A549 (cell line): Measurements from ENCODE around the gene CARS1. TPM values are rescaled to one million over a fixed set of nuclear protein-coding genes. Genes with fewer than 3 reads are reported as not detected.

ENCODE experiments used
- ATAC-seq, 2 experiments: fragments of 200-7000 bp in 1 of 2; fragments of >200 bp in 1 of 2; cut with Nextera tagmentation in 1 of 2; cut with Tn5 transposase in 1 of 2; 3 replicates each; pipeline versions ENCODE4 v1.8.0 to v1.9.1; 2018 to 2020; ENCODE audit warnings: mild to moderate bottlenecking in 1 of 2, moderate library complexity in 1 of 2
- CTCF ChIA-PET: fragments of 300-600 bp; sonication (Branson Sonifier 250); formaldehyde crosslinking; extraction: SDS; loops from one replicate; lab custom pipeline; 2021; ENCODE audit warnings: antibody characterized with exemption, inconsistent platforms; lab: Yijun Ruan, JAX
- POLR2A ChIA-PET: fragments of 350-600 bp; formaldehyde crosslinking; extraction: SDS; loops from one replicate; lab custom pipeline; 2021; ENCODE audit warnings: antibody characterized with exemption, inconsistent platforms; lab: Yijun Ruan, JAX
- DNase-seq, 2 experiments: peaks; one replicate each; pipeline versions ENCODE4 v3.0.0 to v3.0.0-alpha.2; 2011 to 2016; ENCODE audit warnings: low read depth in 1 of 2, low spot score in 1 of 2
- FAIRE-seq: peaks from 2 replicates; lab custom pipeline; 2011; peaks lifted over from hg19 to GRCh38; lab: Jason Lieb, UNC
- H3K27ac ChIP-seq, 2 experiments: fragments of >200 bp; sonication (Bioruptor Twin); formaldehyde crosslinking; 3 replicates each; pipeline ENCODE4 v1.5.1; 2016 to 2017
- H3K4me1 ChIP-seq: fragments of >200 bp; sonication (Bioruptor Twin); formaldehyde crosslinking; 3 replicates; pipeline ENCODE4 v1.6.1; 2016
- H3K4me2 ChIP-seq: fragments of >200 bp; sonication (Bioruptor Twin); formaldehyde crosslinking; 3 replicates; pipeline ENCODE4 v1.6.1; 2016
- H3K4me3 ChIP-seq: fragments of >200 bp; sonication (Bioruptor Twin); formaldehyde crosslinking; 3 replicates; pipeline ENCODE4 v1.5.1; 2016
- H3K9me3 ChIP-seq: fragments of >200 bp; sonication (Bioruptor Twin); formaldehyde crosslinking; 3 replicates; pipeline ENCODE4 v1.6.1; 2016
- CBX8 ChIP-seq: fragments of 200-600 bp; sonication (generic); IDR thresholded peaks from 2 replicates; pipeline ENCODE4 v1.6.1; 2016
- CEBPB ChIP-seq, 2 experiments: fragments of >200 bp in 1 of 2; sonication (Bioruptor Twin) in 1 of 2; formaldehyde crosslinking in 1 of 2; IDR thresholded peaks; 2 replicates each; pipeline ENCODE4 v1.6.1; 2012 to 2016
- CHD2 ChIP-seq: fragments of 150-350 bp; IDR thresholded peaks from 2 replicates; pipeline ENCODE4 v1.6.1; 2014; ENCODE audit warnings: low read length; ENCODE audit not compliant: partially characterized antibody
- CHD4 ChIP-seq: fragments of 200-600 bp; sonication (generic); IDR thresholded peaks from 2 replicates; pipeline ENCODE4 v1.6.1; 2016; ENCODE audit warnings: antibody characterized with exemption, mild to moderate bottlenecking, borderline replicate concordance
- ESRRA ChIP-seq: fragments of 150-350 bp; IDR thresholded peaks from 2 replicates; pipeline ENCODE4 v1.6.1; 2014; ENCODE audit warnings: mild to moderate bottlenecking, low read length, borderline replicate concordance
- FOSL2 ChIP-seq, 2 experiments: fragments of 450-650 bp in 1 of 2; fragments of >200 bp in 1 of 2; sonication (Bioruptor Twin) in 1 of 2; formaldehyde crosslinking; IDR thresholded peaks; 2 replicates each; pipeline versions ENCODE4 v1.5.0 to v1.6.1; 2016 to 2020; ENCODE audit warnings: mild to moderate bottlenecking in 1 of 2, moderate library complexity in 1 of 2
- FOXS1 ChIP-seq: fragments of 250-450 bp; sonication (Bioruptor Pico); IDR thresholded peaks from 2 replicates; pipeline ENCODE4 v1.5.0; 2020; ENCODE audit warnings: mild to moderate bottlenecking, moderate library complexity
- HOXA7 ChIP-seq: fragments of 250-450 bp; sonication (Bioruptor Pico); IDR thresholded peaks from 2 replicates; pipeline ENCODE4 v1.5.0; 2020; ENCODE audit warnings: mild to moderate bottlenecking, moderate library complexity
- HOXB13 ChIP-seq: fragments of 250-450 bp; sonication (Bioruptor Pico); IDR thresholded peaks from 2 replicates; pipeline ENCODE4 v1.5.0; 2020; ENCODE audit warnings: low read depth, mild to moderate bottlenecking, moderate library complexity
- HOXB5 ChIP-seq: fragments of 250-450 bp; sonication (Bioruptor Pico); IDR thresholded peaks from 2 replicates; pipeline ENCODE4 v1.5.0; 2020; ENCODE audit warnings: mild to moderate bottlenecking, moderate library complexity
- KDM1A ChIP-seq: fragments of 200-600 bp; sonication (generic); IDR thresholded peaks from 2 replicates; pipeline ENCODE4 v1.6.1; 2016; ENCODE audit warnings: low read depth, mild to moderate bottlenecking
- KDM5A ChIP-seq: fragments of 200-600 bp; sonication (generic); IDR thresholded peaks from 2 replicates; pipeline ENCODE4 v1.6.1; 2016; ENCODE audit warnings: antibody characterized with exemption, mild to moderate bottlenecking
- MAZ ChIP-seq: fragments of 150-350 bp; IDR thresholded peaks from 2 replicates; pipeline ENCODE4 v1.6.1; 2014; ENCODE audit warnings: antibody characterized with exemption, low read depth, low read length, borderline replicate concordance
- MYC ChIP-seq: IDR thresholded peaks from 2 replicates; pipeline ENCODE4 v1.6.1; 2012; ENCODE audit warnings: mild to moderate bottlenecking, inconsistent platforms, low read length, improper control_type of control experiment, borderline replicate concordance
- NFE2L2 ChIP-seq: fragments of 150-350 bp; conservative IDR thresholded peaks from 2 replicates; pipeline ENCODE4 v1.6.1; 2014; ENCODE audit warnings: low read length
- PHF8 ChIP-seq: fragments of 200-600 bp; sonication (generic); IDR thresholded peaks from 2 replicates; pipeline ENCODE4 v1.6.1; 2016; ENCODE audit warnings: low read depth, mild to moderate bottlenecking, antibody characterized with exemption, moderate library complexity, borderline replicate concordance
- POLR2A ChIP-seq: IDR thresholded peaks from 2 replicates; pipeline ENCODE4 v1.6.1; 2012; ENCODE audit warnings: mild to moderate bottlenecking, low read length
- POLR2AphosphoS2 ChIP-seq: conservative IDR thresholded peaks from 2 replicates; pipeline ENCODE4 v1.6.1; 2012; ENCODE audit warnings: low read length, improper control_type of control experiment, inconsistent platforms
- SMC3 ChIP-seq: fragments of >200 bp; sonication (Bioruptor Twin); formaldehyde crosslinking; IDR thresholded peaks from 3 replicates; pipeline ENCODE4 v1.6.1; 2018; ENCODE audit warnings: inconsistent platforms
- SREBF2 ChIP-seq: fragments of 450-650 bp; IDR thresholded peaks from 2 replicates; pipeline ENCODE4 v1.6.1; 2014; ENCODE audit warnings: mild to moderate bottlenecking, moderate library complexity
- ZC3H11A ChIP-seq: fragments of 450-650 bp; IDR thresholded peaks from 2 replicates; pipeline ENCODE4 v1.6.1; 2014; ENCODE audit warnings: antibody characterized with exemption, mild to moderate bottlenecking
- ZFP36 ChIP-seq: fragments of 450-650 bp; IDR thresholded peaks from 2 replicates; pipeline ENCODE4 v1.6.1; 2014; ENCODE audit warnings: borderline replicate concordance; ENCODE audit not compliant: partially characterized antibody
- ZNF302 ChIP-seq: fragments of 250-450 bp; sonication (Bioruptor Pico); IDR thresholded peaks from 2 replicates; pipeline ENCODE4 v1.9.0; 2021; ENCODE audit warnings: inconsistent platforms, mild to moderate bottlenecking, moderate library complexity
- whole genome bisulfite sequencing: methylation state at CpG from one replicate; pipeline ENCODE4 v1.1.6; 2017; ENCODE audit errors: missing lambda C conversion rate; 5-methylcytosine and 5-hydroxymethylcytosine counted together
- polyA plus RNA-seq, 4 experiments: library from polyadenylated mRNA; depleted of rRNA in 3 of 4; stranded (reverse); fragments of >200 nt; fragmentation: RNase III in 1 of 4; extraction: RNeasy Plus Mini Kit Qiagen cat#74134 plus additional on column Dnase treatment in 1 of 4; gene quantifications; 2 replicates in 3 of 4; 3 replicates in 1 of 4; pipeline ENCODE4 v1.2.3, GENCODE V29; 2011 to 2017
- TF ChIP-seq, protein P1 (sequence below): fragments of 200-600 bp; sonication (generic); IDR thresholded peaks from 2 replicates; pipeline ENCODE4 v1.6.1; 2016; ENCODE audit warnings: antibody characterized with exemption, mild to moderate bottlenecking, moderate library complexity
- TF ChIP-seq, protein P2 (sequence below): IDR thresholded peaks from 2 replicates; pipeline ENCODE4 v1.6.1; 2012
- TF ChIP-seq, protein P3 (sequence below): IDR thresholded peaks from 2 replicates; pipeline ENCODE4 v1.6.1; 2012; ENCODE audit warnings: low read depth, borderline replicate concordance

The CARS1 gene
- polyA plus RNA-seq, 2 of the 4 experiments (the other 2 are of a cell fraction): 52.7 to 130 TPM

DNA sequence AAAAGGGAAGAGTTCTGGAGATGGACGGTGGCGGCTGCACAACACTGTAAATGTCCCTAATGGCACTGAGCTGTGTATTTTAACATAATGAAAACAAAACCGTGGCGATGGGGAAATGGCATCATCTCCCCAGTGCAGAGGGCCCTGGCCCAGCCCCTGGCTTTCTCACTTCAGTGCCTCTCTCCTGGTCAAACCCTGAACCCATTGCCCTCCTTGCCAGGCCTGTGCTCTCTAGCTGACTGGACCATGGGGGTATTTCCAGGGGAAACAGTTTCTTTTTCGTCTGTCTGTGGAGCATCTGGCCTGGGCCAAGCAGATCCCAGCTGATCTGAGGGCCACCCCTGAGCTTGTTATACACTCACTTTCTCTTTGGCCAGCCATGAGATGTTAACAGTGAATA, 47.7 kb downstream of the CARS1 start:
- Histone ChIP-seq H3K4me3 (no peak overlapping the region), H3K4me2 (no peak overlapping the region), H3K9me3 (no peaks in the 10 kb centered on the region), H3K27ac (no peak overlapping the region), H3K4me1 (no peaks in the 10 kb centered on the region)
- no peak for DNase-seq
- ATAC-seq: no peak
- TF ChIP-seq, protein P1, sequence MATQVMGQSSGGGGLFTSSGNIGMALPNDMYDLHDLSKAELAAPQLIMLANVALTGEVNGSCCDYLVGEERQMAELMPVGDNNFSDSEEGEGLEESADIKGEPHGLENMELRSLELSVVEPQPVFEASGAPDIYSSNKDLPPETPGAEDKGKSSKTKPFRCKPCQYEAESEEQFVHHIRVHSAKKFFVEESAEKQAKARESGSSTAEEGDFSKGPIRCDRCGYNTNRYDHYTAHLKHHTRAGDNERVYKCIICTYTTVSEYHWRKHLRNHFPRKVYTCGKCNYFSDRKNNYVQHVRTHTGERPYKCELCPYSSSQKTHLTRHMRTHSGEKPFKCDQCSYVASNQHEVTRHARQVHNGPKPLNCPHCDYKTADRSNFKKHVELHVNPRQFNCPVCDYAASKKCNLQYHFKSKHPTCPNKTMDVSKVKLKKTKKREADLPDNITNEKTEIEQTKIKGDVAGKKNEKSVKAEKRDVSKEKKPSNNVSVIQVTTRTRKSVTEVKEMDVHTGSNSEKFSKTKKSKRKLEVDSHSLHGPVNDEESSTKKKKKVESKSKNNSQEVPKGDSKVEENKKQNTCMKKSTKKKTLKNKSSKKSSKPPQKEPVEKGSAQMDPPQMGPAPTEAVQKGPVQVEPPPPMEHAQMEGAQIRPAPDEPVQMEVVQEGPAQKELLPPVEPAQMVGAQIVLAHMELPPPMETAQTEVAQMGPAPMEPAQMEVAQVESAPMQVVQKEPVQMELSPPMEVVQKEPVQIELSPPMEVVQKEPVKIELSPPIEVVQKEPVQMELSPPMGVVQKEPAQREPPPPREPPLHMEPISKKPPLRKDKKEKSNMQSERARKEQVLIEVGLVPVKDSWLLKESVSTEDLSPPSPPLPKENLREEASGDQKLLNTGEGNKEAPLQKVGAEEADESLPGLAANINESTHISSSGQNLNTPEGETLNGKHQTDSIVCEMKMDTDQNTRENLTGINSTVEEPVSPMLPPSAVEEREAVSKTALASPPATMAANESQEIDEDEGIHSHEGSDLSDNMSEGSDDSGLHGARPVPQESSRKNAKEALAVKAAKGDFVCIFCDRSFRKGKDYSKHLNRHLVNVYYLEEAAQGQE: no peak
- TF ChIP-seq KDM5A (no peak), CHD4 (no peak), HOXA7 (CRISPR knock-in tag) (no peak), POLR2A (no peak), POLR2AphosphoS2 (no peak), HOXB13 (no peak), FOSL2 (IDR thresholded peaks at IDR 0.05) (no peak), FOSL2 (CRISPR knock-in tag; IDR thresholded peaks at IDR 0.05) (no peak), MAZ (no peak), CHD2 (no peak), ZC3H11A (no peak), KDM1A (no peak), CBX8 (no peak), SMC3 (no peak), PHF8 (no peak), CEBPB (IDR thresholded peaks at IDR 0.05) (no peak), NFE2L2 (no peak)
- TF ChIP-seq, protein P2, sequence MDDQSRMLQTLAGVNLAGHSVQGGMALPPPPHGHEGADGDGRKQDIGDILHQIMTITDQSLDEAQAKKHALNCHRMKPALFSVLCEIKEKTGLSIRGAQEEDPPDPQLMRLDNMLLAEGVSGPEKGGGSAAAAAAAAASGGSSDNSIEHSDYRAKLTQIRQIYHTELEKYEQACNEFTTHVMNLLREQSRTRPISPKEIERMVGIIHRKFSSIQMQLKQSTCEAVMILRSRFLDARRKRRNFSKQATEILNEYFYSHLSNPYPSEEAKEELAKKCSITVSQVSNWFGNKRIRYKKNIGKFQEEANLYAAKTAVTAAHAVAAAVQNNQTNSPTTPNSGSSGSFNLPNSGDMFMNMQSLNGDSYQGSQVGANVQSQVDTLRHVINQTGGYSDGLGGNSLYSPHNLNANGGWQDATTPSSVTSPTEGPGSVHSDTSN: no peak
- TF ChIP-seq, protein P3, sequence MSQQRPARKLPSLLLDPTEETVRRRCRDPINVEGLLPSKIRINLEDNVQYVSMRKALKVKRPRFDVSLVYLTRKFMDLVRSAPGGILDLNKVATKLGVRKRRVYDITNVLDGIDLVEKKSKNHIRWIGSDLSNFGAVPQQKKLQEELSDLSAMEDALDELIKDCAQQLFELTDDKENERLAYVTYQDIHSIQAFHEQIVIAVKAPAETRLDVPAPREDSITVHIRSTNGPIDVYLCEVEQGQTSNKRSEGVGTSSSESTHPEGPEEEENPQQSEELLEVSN: no peak
- POLR2A ChIA-PET: interaction anchor here (0.7 kb wide), 1 partner anchor 17 kb away, joined by 3 read pairs; the partner anchor contains the start of gene NAP1L4
- FAIRE-seq: no peak
- WGBS: 76% methylated on average over 5 of the region's 5 CpGs
- CTCF ChIA-PET: interaction anchor here (0.7 to 1.5 kb wide), 3 partner anchors 12 to 34 kb away, joined by 3 to 9 read pairs (median 4); no protein-coding TSS in a partner anchor

DNA sequence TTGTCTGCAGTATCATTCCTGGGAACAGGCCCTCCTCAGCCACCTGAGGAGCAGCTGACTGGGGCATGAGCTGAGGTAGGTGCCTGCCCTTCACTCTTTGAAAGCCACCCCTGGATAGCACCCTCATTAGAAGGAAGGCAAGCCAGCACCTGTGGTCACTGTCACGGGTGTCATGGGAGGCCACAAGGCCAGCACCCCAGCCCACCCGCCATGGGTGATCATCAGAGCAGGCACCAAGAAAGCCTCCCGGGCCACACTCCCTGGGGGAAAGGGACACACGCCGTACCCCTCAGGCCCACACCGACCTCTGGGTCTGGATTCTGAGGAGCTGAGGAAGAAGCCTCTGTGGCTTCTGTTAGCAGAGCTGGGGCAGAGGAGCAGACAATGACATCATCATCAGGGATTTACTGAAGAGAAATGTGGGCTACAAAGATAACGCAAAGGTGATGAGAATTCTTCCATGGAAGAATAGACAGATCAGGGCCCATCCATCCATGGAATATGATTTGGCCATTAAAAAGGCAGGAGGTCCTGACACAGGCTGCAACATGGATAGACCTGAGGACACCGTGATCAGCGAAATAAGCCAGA, 48.4 kb downstream of the CARS1 start:
- 93% methylated on average over 9 of the region's 9 CpGs for WGBS
- H3K4me3 ChIP-seq: no peak overlapping the region
- H3K9me3 ChIP-seq: no peaks in the 10 kb centered on the region
- DNase-seq: no peak
- H3K4me2 ChIP-seq: no peak overlapping the region
- ATAC-seq: no peak
- H3K27ac ChIP-seq: no peak overlapping the region
- no peaks in the 10 kb centered on the region for H3K4me1 ChIP-seq
- CTCF ChIA-PET: interaction anchor here (1.0 to 2.2 kb wide), 4 partner anchors 27 to 476 kb away, joined by 3 to 9 read pairs (median 6); no protein-coding TSS in a partner anchor
- FAIRE-seq: no peak
- TF ChIP-seq ZC3H11A (no peak), HOXB5 (CRISPR knock-in tag) (no peak), ZNF302 (CRISPR knock-in tag) (no peak), ZFP36 (no peak), SMC3 (no peak), SREBF2 (no peak), MYC (no peak), CBX8 (no peak), FOXS1 (no peak), ESRRA (no peak)
- TF ChIP-seq, protein P1: no peak
- POLR2A ChIA-PET: interaction anchor here (0.7 kb wide), 1 partner anchor 17 kb away, joined by 3 read pairs; the partner anchor contains the start of gene NAP1L4
